HEK293T (cell line): Measurements from ENCODE around the gene FMO1.

Experiments
- BHLHE40 ChIP-seq: fragments of 450-650 bp; IDR thresholded peaks from 2 replicates; pipeline ENCODE4 v1.6.1; 2016; ENCODE audit warnings: mild to moderate bottlenecking, moderate library complexity, borderline replicate concordance
- FOXK2 ChIP-seq: fragments of 450-650 bp; IDR thresholded peaks from 2 replicates; pipeline ENCODE4 v1.6.1; 2016; ENCODE audit warnings: mild to moderate bottlenecking
- FOXM1 ChIP-seq: fragments of 450-650 bp; IDR thresholded peaks from 2 replicates; pipeline ENCODE4 v1.6.1; 2017; ENCODE audit warnings: mild to moderate bottlenecking, borderline replicate concordance
- SP1 ChIP-seq: fragments of 450-650 bp; IDR thresholded peaks from 2 replicates; pipeline ENCODE4 v1.6.1; 2017

GRCh38 chr1:171310661-171311087 lies 62.4 kb downstream of the FMO1 start:
- TF ChIP-seq FOXM1 (no peak), FOXK2 (no peak), SP1 (no peak), BHLHE40 (no peak)
